ENCODE measurements around the gene CDH4.

Gene CDH4

GRCh38 chr20:61780066-61780465 is 528.0 kb downstream of the CDH4 start:
- H3K9me3 ChIP-seq (replicated peaks; ENCODE audit: low read length): no peaks in the 10 kb centered on the region
- no peaks in the 10 kb centered on the region for H3K36me3 ChIP-seq (ENCODE audit: insufficient read depth, low read length)
- H3K27me3 ChIP-seq (ENCODE audit: control insufficient read depth, insufficient read depth, low read length): no peaks in the 10 kb centered on the region
- no peak overlapping the region for H3K4me2 ChIP-seq (ENCODE audit: low read length)
- H3K4me3 ChIP-seq (ENCODE audit: low read length): no peak overlapping the region
- H3K4me1 ChIP-seq (ENCODE audit: control insufficient read depth, insufficient read depth, low read length): no peaks in the 10 kb centered on the region
- H3K9ac ChIP-seq (ENCODE audit: low read depth, low read length): no peak overlapping the region

- no peak overlapping the region for H3K4me3 ChIP-seq (ENCODE audit: low read length)
- no peak overlapping the region for H3K4me2 ChIP-seq (ENCODE audit: low read length)
- H3K9me3 ChIP-seq (replicated peaks; ENCODE audit: low read length): no peaks in the 10 kb centered on the region
- H3K36me3 ChIP-seq (ENCODE audit: insufficient read depth, low read length): no peaks in the 10 kb centered on the region
- H3K4me1 ChIP-seq (ENCODE audit: control insufficient read depth, insufficient read depth, low read length): no peaks in the 10 kb centered on the region
- H3K27me3 ChIP-seq (ENCODE audit: control insufficient read depth, insufficient read depth, low read length): no peaks in the 10 kb centered on the region
- H3K9ac ChIP-seq (ENCODE audit: low read depth, low read length): no peak overlapping the region
These were observed 532.9 kb downstream of the CDH4 start for GRCh38 chr20:61784801-61785566.

GRCh38 chr20:61785567-61785816 is 533.4 kb downstream of the CDH4 start:
- Histone ChIP-seq H3K4me1 (ENCODE audit: control insufficient read depth, insufficient read depth, low read length) (no peaks in the 10 kb centered on the region), H3K36me3 (ENCODE audit: insufficient read depth, low read length) (no peaks in the 10 kb centered on the region), H3K4me2 (ENCODE audit: low read length) (no peak overlapping the region), H3K9me3 (replicated peaks; ENCODE audit: low read length) (no peaks in the 10 kb centered on the region), H3K27me3 (ENCODE audit: control insufficient read depth, insufficient read depth, low read length) (no peaks in the 10 kb centered on the region), H3K9ac (ENCODE audit: low read depth, low read length) (no peak overlapping the region), H3K4me3 (ENCODE audit: low read length) (no peak overlapping the region)

- no peak overlapping the region for H3K4me2 ChIP-seq (ENCODE audit: low read length)
- no peak overlapping the region for H3K9ac ChIP-seq (ENCODE audit: low read depth, low read length)
- H3K36me3 ChIP-seq (ENCODE audit: insufficient read depth, low read length): no peaks in the 10 kb centered on the region
- H3K9me3 ChIP-seq (replicated peaks; ENCODE audit: low read length): no peaks in the 10 kb centered on the region
- no peaks in the 10 kb centered on the region for H3K4me1 ChIP-seq (ENCODE audit: control insufficient read depth, insufficient read depth, low read length)
- no peaks in the 10 kb centered on the region for H3K27me3 ChIP-seq (ENCODE audit: control insufficient read depth, insufficient read depth, low read length)
- H3K4me3 ChIP-seq (ENCODE audit: low read length): no peak overlapping the region
These were observed 534.2 kb downstream of the CDH4 start for GRCh38 chr20:61786230-61786629.

DNA sequence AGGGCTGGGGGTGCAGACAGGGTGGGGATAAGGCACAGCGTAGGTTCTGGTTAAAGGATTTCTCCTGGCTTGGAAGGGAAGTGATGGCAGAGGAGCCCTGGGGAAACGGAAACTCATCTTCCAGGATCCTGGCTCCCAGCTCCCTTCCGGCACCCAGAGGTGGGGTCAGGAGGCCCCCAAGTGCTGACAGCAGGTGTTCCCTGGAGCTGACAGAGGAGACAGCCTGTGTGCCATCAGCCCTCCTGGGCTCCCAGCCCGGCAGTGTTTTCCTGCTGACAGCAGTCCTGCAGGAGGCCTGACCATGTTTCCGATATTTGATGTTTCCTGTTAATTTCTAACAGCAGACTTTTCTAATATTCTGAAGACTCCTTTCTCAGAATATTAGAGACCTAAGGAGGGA is 536.3 kb downstream of the CDH4 start:
- no peaks in the 10 kb centered on the region for H3K4me1 ChIP-seq (ENCODE audit: control insufficient read depth, insufficient read depth, low read length)
- H3K4me2 ChIP-seq (ENCODE audit: low read length): no peak overlapping the region
- no peaks in the 10 kb centered on the region for H3K36me3 ChIP-seq (ENCODE audit: insufficient read depth, low read length)
- H3K9me3 ChIP-seq (replicated peaks; ENCODE audit: low read length): no peaks in the 10 kb centered on the region
- H3K9ac ChIP-seq (ENCODE audit: low read depth, low read length): no peak overlapping the region
- no peaks in the 10 kb centered on the region for H3K27me3 ChIP-seq (ENCODE audit: control insufficient read depth, insufficient read depth, low read length)
- H3K4me3 ChIP-seq (ENCODE audit: low read length): no peak overlapping the region

GRCh38 chr20:61789329-61789728 is 537.3 kb downstream of the CDH4 start:
- Histone ChIP-seq H3K36me3 (ENCODE audit: insufficient read depth, low read length) (no peaks in the 10 kb centered on the region), H3K4me3 (ENCODE audit: low read length) (no peak overlapping the region), H3K9me3 (replicated peaks; ENCODE audit: low read length) (no peaks in the 10 kb centered on the region), H3K27me3 (ENCODE audit: control insufficient read depth, insufficient read depth, low read length) (no peaks in the 10 kb centered on the region), H3K4me2 (ENCODE audit: low read length) (no peak overlapping the region), H3K9ac (ENCODE audit: low read depth, low read length) (no peak overlapping the region), H3K4me1 (ENCODE audit: control insufficient read depth, insufficient read depth, low read length) (no peaks in the 10 kb centered on the region)

GRCh38 chr20:61790116-61790827 is 538.2 kb downstream of the CDH4 start:
- no peak overlapping the region for H3K9ac ChIP-seq (ENCODE audit: low read depth, low read length)
- no peaks in the 10 kb centered on the region for H3K4me1 ChIP-seq (ENCODE audit: control insufficient read depth, insufficient read depth, low read length)
- H3K27me3 ChIP-seq (ENCODE audit: control insufficient read depth, insufficient read depth, low read length): no peaks in the 10 kb centered on the region
- H3K4me3 ChIP-seq (ENCODE audit: low read length): no peak overlapping the region
- H3K36me3 ChIP-seq (ENCODE audit: insufficient read depth, low read length): no peaks in the 10 kb centered on the region
- H3K4me2 ChIP-seq (ENCODE audit: low read length): no peak overlapping the region
- H3K9me3 ChIP-seq (replicated peaks; ENCODE audit: low read length): no peaks in the 10 kb centered on the region

- Histone ChIP-seq H3K4me1 (ENCODE audit: control insufficient read depth, insufficient read depth, low read length) (no peaks in the 10 kb centered on the region), H3K4me2 (ENCODE audit: low read length) (no peak overlapping the region), H3K36me3 (ENCODE audit: insufficient read depth, low read length) (no peaks in the 10 kb centered on the region), H3K9me3 (replicated peaks; ENCODE audit: low read length) (no peaks in the 10 kb centered on the region), H3K27me3 (ENCODE audit: control insufficient read depth, insufficient read depth, low read length) (no peaks in the 10 kb centered on the region), H3K4me3 (ENCODE audit: low read length) (no peak overlapping the region), H3K9ac (ENCODE audit: low read depth, low read length) (no peak overlapping the region)
These were observed 539.9 kb downstream of the CDH4 start for GRCh38 chr20:61791995-61792394.

DNA sequence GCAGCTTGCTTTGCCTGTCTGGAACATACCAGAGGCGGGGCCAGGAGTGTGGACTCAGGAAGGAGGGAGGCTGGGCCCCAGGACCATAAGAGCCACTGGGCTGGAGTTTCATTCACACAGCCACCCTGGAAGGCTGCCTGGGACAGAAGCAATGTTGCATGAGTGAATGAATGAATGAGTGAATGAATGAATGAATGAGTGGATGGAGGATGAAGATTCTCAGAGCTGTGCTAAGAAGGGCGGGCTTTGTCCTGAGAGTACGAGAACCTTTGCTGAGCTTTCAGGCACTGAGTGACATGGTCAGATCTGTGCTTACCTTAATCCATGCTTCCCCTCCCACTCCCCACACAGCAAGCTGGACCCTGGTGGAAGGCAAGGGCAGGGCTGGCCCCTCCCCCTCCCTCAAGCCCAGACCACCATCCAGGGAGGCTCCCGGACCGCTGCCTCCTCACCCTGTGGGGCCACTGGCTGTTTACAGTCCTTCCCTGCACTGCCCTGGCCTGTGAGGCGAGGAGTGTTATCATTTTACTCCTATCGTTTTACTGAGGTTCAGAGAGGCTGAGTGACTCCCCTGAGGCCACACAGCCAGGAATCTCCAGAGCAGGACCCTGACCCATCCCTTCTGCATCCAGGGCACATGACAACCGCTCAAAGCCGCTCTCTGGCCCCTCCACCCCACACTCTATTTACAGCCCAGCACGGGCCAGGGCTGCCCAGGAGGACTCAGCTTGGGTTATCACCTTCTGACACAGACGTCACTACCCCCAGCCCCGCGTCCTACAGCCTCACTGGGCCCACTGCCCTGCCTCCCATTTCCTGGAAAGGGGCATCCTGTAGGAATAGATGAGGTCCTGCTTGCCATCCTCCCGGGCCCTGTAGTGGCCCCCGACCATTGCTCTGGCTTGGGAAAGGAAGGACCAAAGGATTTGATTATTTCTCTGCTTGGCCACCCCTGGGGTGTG is 543.9 kb downstream of the CDH4 start:
- H3K36me3 ChIP-seq (ENCODE audit: insufficient read depth, low read length): no peaks in the 10 kb centered on the region
- no peak overlapping the region for H3K4me3 ChIP-seq (ENCODE audit: low read length)
- H3K9me3 ChIP-seq (replicated peaks; ENCODE audit: low read length): no peaks in the 10 kb centered on the region
- H3K9ac ChIP-seq (ENCODE audit: low read depth, low read length): no peak overlapping the region
- H3K4me1 ChIP-seq (ENCODE audit: control insufficient read depth, insufficient read depth, low read length): no peaks in the 10 kb centered on the region
- H3K27me3 ChIP-seq (ENCODE audit: control insufficient read depth, insufficient read depth, low read length): no peaks in the 10 kb centered on the region
- no peak overlapping the region for H3K4me2 ChIP-seq (ENCODE audit: low read length)

DNA sequence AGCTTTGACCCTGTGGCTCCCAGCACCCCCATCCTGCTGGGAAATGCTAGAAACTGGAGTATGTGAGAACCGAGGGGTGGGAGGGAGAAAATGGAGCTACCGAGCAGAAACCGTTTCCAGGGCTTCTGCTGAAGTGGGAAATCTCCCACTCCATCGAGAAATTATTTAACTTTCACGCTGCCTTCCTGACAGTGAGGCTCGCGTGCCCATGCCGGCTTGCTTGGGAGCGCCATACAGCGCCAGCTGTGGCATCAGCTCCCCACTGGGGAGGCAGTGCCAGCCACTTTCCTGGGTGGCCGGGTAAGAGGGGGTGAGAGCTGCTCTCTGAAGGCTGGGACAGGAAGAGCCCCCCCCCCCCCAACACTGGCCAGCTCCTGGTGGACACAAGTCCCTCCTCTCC is 544.7 kb downstream of the CDH4 start:
- Histone ChIP-seq H3K9me3 (replicated peaks; ENCODE audit: low read length) (no peaks in the 10 kb centered on the region), H3K4me3 (ENCODE audit: low read length) (no peak overlapping the region), H3K36me3 (ENCODE audit: insufficient read depth, low read length) (no peaks in the 10 kb centered on the region), H3K4me2 (ENCODE audit: low read length) (no peak overlapping the region), H3K4me1 (ENCODE audit: control insufficient read depth, insufficient read depth, low read length) (no peaks in the 10 kb centered on the region), H3K9ac (ENCODE audit: low read depth, low read length) (no peak overlapping the region), H3K27me3 (ENCODE audit: control insufficient read depth, insufficient read depth, low read length) (no peaks in the 10 kb centered on the region)

- no peaks in the 10 kb centered on the region for H3K36me3 ChIP-seq (ENCODE audit: insufficient read depth, low read length)
- no peaks in the 10 kb centered on the region for H3K4me1 ChIP-seq (ENCODE audit: control insufficient read depth, insufficient read depth, low read length)
- H3K27me3 ChIP-seq (ENCODE audit: control insufficient read depth, insufficient read depth, low read length): peaks cover 2% of the 10 kb centered on the region
- H3K4me3 ChIP-seq (ENCODE audit: low read length): no peak overlapping the region
- no peak overlapping the region for H3K9ac ChIP-seq (ENCODE audit: low read depth, low read length)
- H3K4me2 ChIP-seq (ENCODE audit: low read length): no peak overlapping the region
- no peaks in the 10 kb centered on the region for H3K9me3 ChIP-seq (replicated peaks; ENCODE audit: low read length)
These were observed 545.1 kb downstream of the CDH4 start for GRCh38 chr20:61797200-61797599.
